SKM-1 (cell line): ENCODE measurements around the gene C6orf62.
"Not testable (repeated sequence)": the region's sequence is repeated elsewhere in the genome, so short reads cannot be mapped to it uniquely, and the experiment has no call there.

Experiments
- DNase-seq: peaks from one replicate; lab custom pipeline; 2025; ENCODE audit not compliant: unreplicated experiment; lab: John Stamatoyannopoulos, UW

C6orf62 gene

DNA sequence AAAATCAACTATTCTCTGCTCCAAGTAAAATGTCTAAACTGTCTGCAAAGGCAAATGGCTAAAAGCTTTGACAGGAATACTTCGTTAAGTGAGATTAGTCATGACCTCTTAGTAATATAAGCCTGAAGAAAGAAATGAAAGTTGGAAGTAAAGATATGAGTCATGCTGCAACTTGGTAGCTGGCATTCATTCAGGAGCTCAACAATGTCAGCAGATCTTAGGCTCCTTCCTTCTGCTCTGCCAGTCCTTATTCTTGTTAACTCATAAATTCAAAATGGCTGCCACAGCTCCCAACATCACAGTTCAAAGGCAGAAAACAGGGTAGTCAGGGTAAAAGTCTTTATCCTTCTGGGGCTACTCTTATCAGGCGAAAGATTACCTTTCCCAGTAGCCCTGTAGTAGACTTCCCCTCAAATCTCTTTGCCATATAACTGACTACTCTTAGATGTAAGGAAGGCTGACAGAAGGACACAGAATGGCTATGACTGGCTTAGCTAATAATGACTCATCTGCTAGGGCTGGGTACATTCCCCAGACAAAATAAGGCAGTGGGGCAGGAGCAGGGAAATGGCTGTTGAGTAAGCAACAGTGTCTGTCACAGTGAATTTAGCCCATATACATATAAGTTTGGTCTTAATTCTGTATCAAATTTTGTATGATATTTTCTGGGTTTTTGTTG lies 24.4 kb upstream of the C6orf62 start:
- DNase-seq, result no peak

DNA sequence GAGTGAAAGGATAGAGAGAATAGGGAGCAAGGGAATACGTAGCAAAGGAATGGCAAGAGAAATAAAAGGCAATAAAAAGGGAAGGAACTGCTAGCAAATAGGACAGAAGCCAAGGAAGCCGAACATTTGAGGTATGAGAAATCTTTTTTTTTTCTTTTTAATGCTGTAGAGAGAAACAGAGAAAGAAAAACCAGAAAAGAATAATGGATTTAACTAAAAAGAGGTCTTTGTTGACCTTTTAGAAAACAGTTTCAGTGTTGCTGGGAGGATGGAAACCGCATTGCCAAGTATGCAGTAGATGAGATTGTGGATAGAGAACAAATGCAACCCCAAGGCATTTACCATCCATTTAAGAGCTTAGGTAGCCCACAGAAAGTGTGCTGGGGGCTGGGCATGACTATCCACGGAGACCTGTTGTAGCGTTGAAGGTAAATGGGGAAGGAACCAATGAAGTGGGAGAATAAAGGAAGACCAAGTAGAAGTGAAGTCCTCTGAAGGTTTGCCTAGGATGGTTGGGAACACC lies 23.3 kb upstream of the C6orf62 start:
- no peak for DNase-seq

GRCh38 chr6:24740861-24741260 lies 21.9 kb upstream of the C6orf62 start:
- DNase-seq, result no peak

GRCh38 chr6:24738741-24739140 lies 19.8 kb upstream of the C6orf62 start:
- DNase-seq, result no peak

- not testable (repeated sequence) for DNase-seq
Measured at GRCh38 chr6:24734710-24735109, 15.8 kb upstream of the C6orf62 start.

GRCh38 chr6:24734166-24734565 lies 15.2 kb upstream of the C6orf62 start:
- no peak for DNase-seq

DNA sequence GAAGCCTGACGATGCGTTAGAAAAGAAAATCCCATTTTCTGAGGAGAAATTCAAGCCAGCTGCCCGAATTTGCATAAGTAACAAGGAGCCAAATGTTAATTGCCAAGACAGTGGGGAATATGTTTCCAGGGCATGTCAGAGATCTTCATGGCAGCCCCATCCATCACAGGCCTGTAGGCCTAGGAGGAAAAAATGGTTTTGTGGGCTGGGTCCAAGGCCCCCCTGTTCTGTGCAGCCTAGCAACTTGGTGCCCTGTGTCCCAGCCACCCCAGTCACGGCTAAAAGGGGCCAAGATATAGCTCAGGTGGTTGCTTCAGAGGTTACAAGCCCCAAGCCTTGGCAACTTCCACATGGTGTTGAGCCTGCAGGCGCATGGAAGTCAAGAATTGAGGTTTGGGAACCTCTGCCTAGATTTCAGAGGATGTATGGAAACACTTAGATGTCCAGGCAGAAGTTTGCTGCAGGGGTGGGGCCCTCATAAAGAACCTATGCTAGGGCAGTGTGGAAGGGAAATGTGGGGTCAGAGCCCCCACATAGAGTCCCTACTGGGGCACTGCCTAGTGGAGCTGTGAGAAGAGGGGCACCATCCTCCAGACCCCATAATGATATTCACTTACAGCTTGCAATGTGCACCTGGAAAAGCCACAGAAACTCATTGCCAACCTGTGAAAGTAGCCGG lies 12.6 kb upstream of the C6orf62 start:
- not testable (repeated sequence) for DNase-seq

GRCh38 chr6:24730653-24731052 lies 11.7 kb upstream of the C6orf62 start:
- not testable (repeated sequence) for DNase-seq

GRCh38 chr6:24723270-24723669 lies 4.3 kb upstream of the C6orf62 start:
- DNase-seq, result no peak

- DNase-seq, result peak; percentile 87
Measured at GRCh38 chr6:24721461-24722215, 2.7 kb upstream of the C6orf62 start.

- peak; percentile 98 for DNase-seq
Measured at GRCh38 chr6:24720604-24721460, 1.9 kb upstream of the C6orf62 start.

DNA sequence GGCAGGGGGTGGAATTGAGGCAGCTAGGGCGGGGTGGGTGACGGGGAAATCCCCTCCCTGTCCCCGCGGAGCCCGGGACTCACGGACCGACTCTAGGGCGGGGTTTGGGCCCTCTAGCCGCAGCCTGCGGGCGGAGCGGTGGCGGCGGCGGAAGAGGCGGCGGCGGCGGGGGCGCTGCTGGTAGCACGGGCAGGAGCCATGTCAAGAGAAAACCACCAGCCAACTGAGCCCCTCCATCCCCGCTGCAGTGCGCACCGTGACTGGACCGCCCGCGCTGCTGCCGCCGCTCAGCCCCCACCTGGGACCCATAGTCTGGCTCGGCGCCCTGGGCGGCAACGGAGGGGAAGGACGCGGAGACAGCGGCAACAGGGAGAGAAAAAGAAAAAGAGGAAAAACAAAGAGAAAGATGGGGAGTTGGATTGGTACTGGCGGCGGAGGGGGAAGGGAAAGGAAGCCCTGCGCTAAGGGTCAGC lies 1.2 kb upstream of the C6orf62 start:
- no peak for DNase-seq

- DNase-seq, result no peak
Measured at GRCh38 chr6:24718449-24719124, 367 bp downstream of the C6orf62 start.

- not testable (repeated sequence) for DNase-seq
Measured at GRCh38 chr6:24716602-24717148, 2.3 kb downstream of the C6orf62 start.

GRCh38 chr6:24710519-24711303 lies 8.2 kb downstream of the C6orf62 start:
- DNase-seq, result no peak

DNA sequence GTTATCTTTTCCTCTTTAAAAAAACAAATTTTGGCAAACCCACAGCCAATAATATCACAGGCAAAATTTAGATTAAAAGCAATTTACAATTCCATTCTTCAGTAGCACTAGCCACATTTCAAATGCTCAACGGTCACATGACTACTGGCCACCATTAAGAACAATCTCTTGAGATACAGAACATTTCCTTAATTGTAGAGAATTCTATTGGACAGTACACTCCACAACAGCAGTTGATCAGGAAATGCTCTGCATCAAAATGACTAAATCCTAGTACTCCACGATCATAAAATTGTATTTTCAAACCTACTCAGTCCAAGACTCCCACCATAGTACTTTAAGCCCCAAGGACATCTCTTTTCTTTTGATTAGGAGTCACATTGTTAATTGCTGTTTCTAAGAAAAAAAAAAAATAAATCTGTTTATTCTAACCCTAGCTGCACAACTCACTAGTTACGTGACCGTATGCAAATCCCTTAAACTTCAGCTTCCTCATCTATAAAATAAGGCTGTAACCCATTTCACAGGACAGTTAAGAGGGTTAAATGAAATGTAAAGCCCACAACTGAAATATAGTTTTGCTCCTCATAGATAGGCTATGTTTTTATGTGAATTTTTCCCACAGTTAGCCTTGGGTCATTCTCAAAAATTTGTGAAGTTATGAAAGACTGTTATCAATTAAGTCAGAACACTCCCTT lies 9.8 kb downstream of the C6orf62 start:
- DNase-seq, result no peak

DNA sequence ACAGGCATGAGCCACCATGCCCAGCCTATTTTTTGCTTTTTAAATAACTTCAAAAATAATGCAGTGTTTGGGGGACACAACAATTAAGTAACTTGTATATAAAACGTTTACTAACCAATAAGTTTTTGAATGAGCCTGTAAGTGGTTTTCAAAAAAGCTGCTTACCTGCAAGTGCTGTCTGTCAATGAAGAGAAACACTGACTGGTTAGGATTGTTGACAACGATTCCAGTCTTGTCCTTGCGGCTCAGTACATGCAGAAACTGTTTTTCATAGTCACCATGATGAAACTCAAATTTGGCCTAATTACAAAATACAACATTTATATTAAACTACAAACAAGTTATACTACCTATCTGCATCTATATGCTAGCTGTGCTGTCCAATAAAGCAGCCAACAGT lies 10.3 kb downstream of the C6orf62 start:
- DNase-seq, result no peak

DNA sequence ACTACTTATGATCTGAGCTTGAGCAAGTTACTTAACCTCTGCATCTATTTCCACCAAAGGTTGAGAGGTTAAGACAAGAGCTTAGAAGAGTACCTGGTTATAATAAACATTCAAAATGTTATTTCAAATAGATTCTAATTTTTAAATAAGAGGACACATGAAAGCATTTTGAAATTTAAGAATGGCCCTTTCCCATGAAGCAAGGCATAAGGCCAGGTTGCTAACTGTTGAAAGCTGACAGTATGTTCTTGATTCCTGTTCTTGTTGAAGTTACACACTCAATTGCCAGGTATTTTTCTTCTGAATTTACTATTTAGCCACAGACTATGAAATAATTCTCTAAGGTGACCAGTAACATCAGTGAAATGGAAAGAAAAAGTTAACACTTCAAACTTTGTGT lies 14.5 kb downstream of the C6orf62 start:
- DNase-seq, result no peak
